Right renal pelvis (tissue), 4 donors: ENCODE results near the gene ST3GAL4. TPM values are rescaled to one million over a fixed set of nuclear protein-coding genes. Genes with fewer than 3 reads are reported as not detected.
"Not testable (repeated sequence)": the region's sequence is repeated elsewhere in the genome, so short reads cannot be mapped to it uniquely, and the experiment has no call there.

ENCODE experiments used
- DNase-seq, 4 donors: peaks; one replicate each; pipeline ENCODE4 v3.0.0-alpha.2; 2013; ENCODE audit warnings: low read depth in 4 of 4, low spot score in 3 of 4, missing footprints in 1 of 4
- polyA plus RNA-seq, 4 donors: library from polyadenylated mRNA; unstranded; fragments of 120-200 nt; gene quantifications; one replicate each; pipeline ENCODE4 v1.2.1, GENCODE V29; 2013; ENCODE audit not compliant: insufficient read length in 4 of 4

Gene ST3GAL4
- 10 to 100 TPM; 17.1 to 21.9 (median 19.6) TPM for polyA plus RNA-seq

- peak; percentile 52 to 73 (median 66) for DNase-seq
These were observed at the start of gene ST3GAL4 for GRCh38 chr11:126355324-126355925. ST3GAL4 (plus strand) TSS chr11:126355686; CDS start chr11:126406156, 50,470 bp downstream.

GRCh38 chr11:126305699-126306098 is 49.8 kb upstream of the ST3GAL4 start:
- no peak for DNase-seq

GRCh38 chr11:126307706-126308105 is 47.8 kb upstream of the ST3GAL4 start:
- DNase-seq: no peak

- no peak for DNase-seq
These were observed 47.2 kb upstream of the ST3GAL4 start for GRCh38 chr11:126308271-126308671.

- not testable (repeated sequence) for DNase-seq
These were observed 46.7 kb upstream of the ST3GAL4 start for GRCh38 chr11:126308771-126309170.

- peak in 3 of 4 donors; percentile 63 to 72 (median 69) for DNase-seq
These were observed 45.1 kb upstream of the ST3GAL4 start for GRCh38 chr11:126310200-126310991.

- DNase-seq: no peak
These were observed 44.5 kb upstream of the ST3GAL4 start for GRCh38 chr11:126310992-126311310.

- no peak for DNase-seq
These were observed 43.8 kb upstream of the ST3GAL4 start for GRCh38 chr11:126311401-126312291.

GRCh38 chr11:126312961-126313360 is 42.5 kb upstream of the ST3GAL4 start:
- DNase-seq: no peak

- no peak for DNase-seq
These were observed 41.7 kb upstream of the ST3GAL4 start for GRCh38 chr11:126313826-126314225.

GRCh38 chr11:126317432-126317755 is 38.1 kb upstream of the ST3GAL4 start:
- no peak for DNase-seq

- no peak for DNase-seq
These were observed 37.5 kb upstream of the ST3GAL4 start for GRCh38 chr11:126317756-126318573.

- DNase-seq: no peak
These were observed 36.7 kb upstream of the ST3GAL4 start for GRCh38 chr11:126318574-126319373.

GRCh38 chr11:126319374-126319740 is 36.1 kb upstream of the ST3GAL4 start:
- DNase-seq: no peak

- no peak for DNase-seq
These were observed 32.5 kb upstream of the ST3GAL4 start for GRCh38 chr11:126322996-126323395.

- no peak for DNase-seq
These were observed 28.0 kb upstream of the ST3GAL4 start for GRCh38 chr11:126327281-126328000.

- DNase-seq: no peak
These were observed 27.5 kb upstream of the ST3GAL4 start for GRCh38 chr11:126328001-126328390.

GRCh38 chr11:126328444-126328843 is 27.0 kb upstream of the ST3GAL4 start:
- no peak for DNase-seq
